ENCODE data around the gene B4GALNT3. TPM values are rescaled to one million over a fixed set of nuclear protein-coding genes. Genes with fewer than 3 reads are reported as not detected.

B4GALNT3 gene
- total RNA-seq, 4 donors from 2014 or later = under 0.01 to 0.80 (median 0.36) TPM

DNA sequence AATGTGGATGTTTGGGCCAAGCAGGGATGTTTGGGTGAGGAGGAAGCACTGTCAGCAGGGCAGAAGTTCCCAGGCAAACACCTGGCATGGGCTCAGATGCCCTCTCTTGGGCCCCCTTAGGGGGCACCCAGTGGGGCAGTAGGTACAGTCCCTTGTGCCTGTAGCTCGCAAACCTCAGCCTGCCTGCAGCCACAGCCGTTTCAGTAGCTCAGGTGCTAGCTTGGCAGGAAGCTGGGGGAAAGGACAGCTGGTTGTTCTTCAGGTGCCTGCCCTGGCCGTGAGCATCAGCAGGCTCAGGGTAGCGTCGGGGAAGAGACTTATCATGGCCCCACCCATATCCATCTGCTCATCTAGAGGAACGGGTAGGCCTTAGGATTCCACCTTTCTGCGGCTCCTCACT, 67.5 kb downstream of the B4GALNT3 start:
- no peaks in the 10 kb centered on the region for H3K27me3 ChIP-seq
- no peak for DNase-seq (ENCODE audit: extremely low spot score)
- H3K36me3 ChIP-seq = no peaks in the 10 kb centered on the region
- peaks cover 0 to 2% (median 0%) of the 10 kb centered on the region in 4 donors for H3K9me3 ChIP-seq
- H3K4me3 ChIP-seq = no peak overlapping the region
- TF ChIP-seq POLR2A (IDR thresholded peaks at IDR 0.05; ENCODE audit: low read depth) (no peak), EP300 (IDR thresholded peaks at IDR 0.05) (no peak), POLR2AphosphoS5 (IDR thresholded peaks at IDR 0.05) (no peak)
- TF ChIP-seq, protein P1, sequence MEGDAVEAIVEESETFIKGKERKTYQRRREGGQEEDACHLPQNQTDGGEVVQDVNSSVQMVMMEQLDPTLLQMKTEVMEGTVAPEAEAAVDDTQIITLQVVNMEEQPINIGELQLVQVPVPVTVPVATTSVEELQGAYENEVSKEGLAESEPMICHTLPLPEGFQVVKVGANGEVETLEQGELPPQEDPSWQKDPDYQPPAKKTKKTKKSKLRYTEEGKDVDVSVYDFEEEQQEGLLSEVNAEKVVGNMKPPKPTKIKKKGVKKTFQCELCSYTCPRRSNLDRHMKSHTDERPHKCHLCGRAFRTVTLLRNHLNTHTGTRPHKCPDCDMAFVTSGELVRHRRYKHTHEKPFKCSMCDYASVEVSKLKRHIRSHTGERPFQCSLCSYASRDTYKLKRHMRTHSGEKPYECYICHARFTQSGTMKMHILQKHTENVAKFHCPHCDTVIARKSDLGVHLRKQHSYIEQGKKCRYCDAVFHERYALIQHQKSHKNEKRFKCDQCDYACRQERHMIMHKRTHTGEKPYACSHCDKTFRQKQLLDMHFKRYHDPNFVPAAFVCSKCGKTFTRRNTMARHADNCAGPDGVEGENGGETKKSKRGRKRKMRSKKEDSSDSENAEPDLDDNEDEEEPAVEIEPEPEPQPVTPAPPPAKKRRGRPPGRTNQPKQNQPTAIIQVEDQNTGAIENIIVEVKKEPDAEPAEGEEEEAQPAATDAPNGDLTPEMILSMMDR (IDR thresholded peaks at IDR 0.05) = no peak
- H3K4me1 ChIP-seq = peaks cover 0 to 6% (median 0%) of the 10 kb centered on the region in 4 donors
- WGBS = 87% methylated on average over 3 of the region's 7 CpGs
- intact Hi-C loops (cut with DNase I) = no loop called here
- no peak overlapping the region for H3K27ac ChIP-seq (replicated peaks in 1 of 4)

GRCh38 chr12:527729-528128, 68.0 kb downstream of the B4GALNT3 start:
- no peak for DNase-seq (ENCODE audit: extremely low spot score)
- Histone ChIP-seq H3K4me3 (no peak overlapping the region), H3K4me1 (peaks cover 0 to 6% (median 0%) of the 10 kb centered on the region in 4 donors), H3K36me3 (no peaks in the 10 kb centered on the region), H3K27ac (replicated peaks in 1 of 4) (no peak overlapping the region), H3K9me3 (peaks cover 0 to 7% (median 2%) of the 10 kb centered on the region in 4 donors), H3K27me3 (no peaks in the 10 kb centered on the region)
- whole genome bisulfite sequencing = 84% methylated on average over 4 of the region's 4 CpGs
- TF ChIP-seq, protein P1 (IDR thresholded peaks at IDR 0.05) = no peak
- no peak for TF ChIP-seq EP300 (IDR thresholded peaks at IDR 0.05)
- no peak for TF ChIP-seq POLR2A (IDR thresholded peaks at IDR 0.05; ENCODE audit: low read depth)
- no peak for TF ChIP-seq POLR2AphosphoS5 (IDR thresholded peaks at IDR 0.05)
- intact Hi-C loops (cut with DNase I) = no loop called here

GRCh38 chr12:530308-530707, 70.6 kb downstream of the B4GALNT3 start:
- intact Hi-C loops (cut with DNase I) = no loop called here
- Histone ChIP-seq H3K4me3 (no peak overlapping the region), H3K36me3 (no peaks in the 10 kb centered on the region), H3K9me3 (peaks cover 0 to 8% (median 4%) of the 10 kb centered on the region in 4 donors), H3K27me3 (peaks cover 0 to 15% (median 0%) of the 10 kb centered on the region in 4 donors), H3K4me1 (no peaks in the 10 kb centered on the region), H3K27ac (replicated peaks in 1 of 4) (no peak overlapping the region)
- 93% methylated on average over 6 of the region's 6 CpGs for WGBS
- no peak for TF ChIP-seq POLR2AphosphoS5 (IDR thresholded peaks at IDR 0.05)
- TF ChIP-seq EP300 (IDR thresholded peaks at IDR 0.05) = no peak
- TF ChIP-seq, protein P1 (IDR thresholded peaks at IDR 0.05) = no peak
- DNase-seq (ENCODE audit: extremely low spot score) = no peak

GRCh38 chr12:530821-531220, 71.1 kb downstream of the B4GALNT3 start:
- no peak overlapping the region for H3K27ac ChIP-seq (replicated peaks in 1 of 4)
- intact Hi-C loops (cut with DNase I) = no loop called here
- H3K27me3 ChIP-seq = peaks cover 0 to 15% (median 0%) of the 10 kb centered on the region in 4 donors
- no peak overlapping the region for H3K4me3 ChIP-seq
- H3K36me3 ChIP-seq = no peaks in the 10 kb centered on the region
- DNase-seq (ENCODE audit: extremely low spot score) = no peak
- H3K4me1 ChIP-seq = no peaks in the 10 kb centered on the region
- peaks cover 0 to 8% (median 4%) of the 10 kb centered on the region in 4 donors for H3K9me3 ChIP-seq
- TF ChIP-seq POLR2A (IDR thresholded peaks at IDR 0.05; ENCODE audit: low read depth) (no peak), POLR2AphosphoS5 (IDR thresholded peaks at IDR 0.05) (no peak), EP300 (IDR thresholded peaks at IDR 0.05) (no peak)
- TF ChIP-seq, protein P1 (IDR thresholded peaks at IDR 0.05) = no peak
- WGBS = 94% methylated on average over 6 of the region's 6 CpGs
